ENCODE data around the gene ARHGAP45.
"Not testable (repeated sequence)": the region's sequence is repeated elsewhere in the genome, so short reads cannot be mapped to it uniquely, and the experiment has no call there.

Gene ARHGAP45

DNA sequence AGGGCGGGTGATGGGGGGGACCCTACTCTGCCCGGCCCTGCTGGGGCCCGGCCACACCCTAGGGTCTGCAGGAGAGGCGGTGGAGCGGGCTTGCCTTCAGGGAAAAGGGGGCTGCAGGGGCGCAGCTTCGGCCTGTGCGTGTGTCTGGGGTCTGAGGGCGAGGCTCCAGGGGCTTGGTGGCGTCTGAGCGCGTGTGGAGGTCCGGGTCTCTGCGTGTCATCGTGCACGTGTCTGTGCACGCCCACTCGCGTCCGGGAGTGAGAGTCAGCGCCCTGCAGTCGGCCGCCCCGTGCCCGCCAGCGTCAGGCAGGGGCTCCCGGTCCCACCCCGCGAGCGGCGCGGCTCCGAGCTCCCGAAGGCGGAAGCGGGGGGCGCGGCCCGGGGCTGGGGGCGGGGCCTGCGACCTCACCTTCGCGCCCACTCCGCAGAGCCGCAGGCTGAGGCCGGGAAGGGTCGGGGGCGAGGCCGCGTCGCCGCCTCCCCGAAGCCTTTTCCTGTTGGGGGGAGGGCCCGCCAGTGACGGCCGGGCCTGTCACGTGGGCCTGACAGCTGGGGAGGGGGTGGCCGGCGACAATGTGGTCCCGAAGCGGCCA lies at the start of gene ARHGAP45:
Gene ARHGAP45 (plus strand): TSS at position 420 of the 593 bp plus-strand sequence. CDS start 239 bp downstream, outside the sequence.
- DNase-seq (ENCODE audit: low spot score) = peak; percentile 52

DNA sequence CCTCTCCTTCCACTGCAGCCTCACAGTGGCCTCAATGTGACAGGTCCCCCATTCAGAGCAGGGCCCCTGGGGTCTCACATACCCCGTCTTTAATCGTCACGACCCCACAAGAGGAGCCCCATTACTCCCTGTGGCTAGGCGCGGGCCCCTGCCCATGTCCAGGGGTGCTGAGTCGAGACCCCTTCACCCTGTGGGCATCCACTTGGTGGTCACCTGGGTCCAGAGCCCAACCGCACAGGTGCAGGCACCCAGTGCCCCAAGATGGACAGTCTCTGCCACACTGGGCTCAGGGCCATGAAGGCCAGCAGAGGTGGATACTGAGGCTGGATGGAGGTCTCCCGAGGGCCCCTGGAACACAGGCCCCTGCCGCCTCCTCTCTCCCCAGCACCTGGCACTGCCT lies 49.1 kb upstream of the ARHGAP45 start:
- DNase-seq (ENCODE audit: low spot score) = no peak

- no peak for DNase-seq (ENCODE audit: low spot score)
Observed at GRCh38 chr19:1018393-1018792, 48.6 kb upstream of the ARHGAP45 start.

DNA sequence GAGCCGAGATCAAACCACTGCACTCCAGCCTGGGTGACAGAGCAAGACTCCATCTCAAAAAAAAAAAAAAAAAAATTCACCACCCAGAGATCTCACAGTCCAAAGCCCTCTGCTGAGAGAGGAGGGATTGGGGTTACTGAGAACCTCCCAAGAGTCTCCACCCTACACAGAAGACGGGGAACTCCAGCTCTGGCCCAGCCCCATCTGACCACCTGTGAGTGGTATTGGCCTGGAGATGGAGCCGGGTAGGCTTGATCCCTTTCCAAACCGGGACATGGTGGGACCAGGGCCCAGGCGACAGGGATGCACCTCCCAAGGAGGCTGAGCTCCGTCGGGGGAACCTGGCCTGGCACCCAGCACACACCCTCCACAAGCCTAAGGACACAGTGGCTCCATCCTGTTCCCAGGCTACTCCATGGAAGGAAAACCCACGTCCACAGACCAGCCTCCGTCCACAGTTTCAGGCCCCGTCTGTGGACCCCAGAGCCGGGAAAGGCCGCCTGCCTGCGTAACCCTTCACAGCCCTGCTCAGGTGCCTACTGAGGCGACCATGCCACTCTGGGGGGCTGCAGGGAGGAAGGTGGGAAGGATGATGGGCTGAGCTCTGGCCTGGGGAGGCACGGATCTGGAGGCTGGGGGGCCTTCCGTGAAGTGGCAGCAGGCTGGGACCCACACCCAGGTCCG lies 47.9 kb upstream of the ARHGAP45 start:
- DNase-seq (ENCODE audit: low spot score) = no peak

GRCh38 chr19:1019616-1019961 lies 47.4 kb upstream of the ARHGAP45 start:
- no peak for DNase-seq (ENCODE audit: low spot score)

DNA sequence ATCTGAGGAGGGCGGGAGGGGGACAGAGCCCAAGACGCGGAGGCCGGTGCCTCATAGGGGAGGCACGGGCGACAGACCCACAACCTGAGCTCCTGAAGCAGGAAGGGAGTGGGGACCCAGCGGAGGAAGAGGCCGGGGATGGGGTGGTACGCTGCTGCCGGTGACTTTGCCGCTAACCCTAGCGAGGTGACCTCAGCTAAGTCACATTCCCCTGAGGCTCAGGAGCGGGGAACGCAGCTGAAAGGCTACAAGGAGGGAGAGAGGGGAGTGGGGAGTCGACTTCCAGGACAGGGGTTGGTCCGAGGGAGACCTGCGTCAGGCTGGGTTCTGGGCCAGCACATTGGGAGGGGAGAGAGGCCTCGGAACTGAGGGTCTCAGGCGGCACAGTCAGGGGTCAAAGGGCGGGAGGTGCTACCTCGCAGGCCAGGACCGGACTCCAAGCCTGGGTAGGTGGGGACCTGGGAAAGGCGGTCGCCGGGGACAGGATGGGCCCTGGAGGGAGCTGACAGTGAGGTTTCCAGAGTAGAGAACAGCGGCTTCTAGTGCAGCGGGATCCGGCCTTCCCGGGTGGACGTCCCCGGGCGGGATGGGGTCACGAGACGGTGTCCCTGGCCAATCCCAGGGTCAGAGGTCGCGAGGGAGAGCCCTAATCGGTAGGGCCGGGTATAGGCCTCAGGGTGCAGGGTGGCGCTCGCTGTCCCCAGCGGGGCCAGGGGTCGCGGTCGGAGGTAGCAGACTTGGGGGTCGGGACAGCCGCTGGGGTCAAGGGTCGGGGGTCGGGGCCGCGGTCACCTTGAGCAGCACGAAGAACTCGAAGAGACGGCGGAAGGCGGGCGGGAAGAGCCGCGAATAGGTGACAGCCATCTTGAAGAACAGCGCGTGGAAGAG lies 46.7 kb upstream of the ARHGAP45 start:
- DNase-seq (ENCODE audit: low spot score) = no peak

GRCh38 chr19:1020868-1021425 lies 46.0 kb upstream of the ARHGAP45 start, which contains the start of gene TMEM259:
TSS of gene TMEM259 (minus strand) at chr19:1021123. CDS start at chr19:1020996, 127 bp downstream.
- DNase-seq (ENCODE audit: low spot score) = peak; percentile 99

GRCh38 chr19:1023883-1024188 lies 43.1 kb upstream of the ARHGAP45 start:
- not testable (repeated sequence) for DNase-seq (ENCODE audit: low spot score)

- DNase-seq (ENCODE audit: low spot score) = not testable (repeated sequence)
Observed at GRCh38 chr19:1025080-1025479, 41.9 kb upstream of the ARHGAP45 start.

- peak; percentile 93 for DNase-seq (ENCODE audit: low spot score)
Observed at GRCh38 chr19:1025960-1026782, 40.8 kb upstream of the ARHGAP45 start, which contains the start of gene CNN2. TSS of gene CNN2 (plus strand) at chr19:1026608. CDS start at chr19:1026662, 54 bp downstream.

DNA sequence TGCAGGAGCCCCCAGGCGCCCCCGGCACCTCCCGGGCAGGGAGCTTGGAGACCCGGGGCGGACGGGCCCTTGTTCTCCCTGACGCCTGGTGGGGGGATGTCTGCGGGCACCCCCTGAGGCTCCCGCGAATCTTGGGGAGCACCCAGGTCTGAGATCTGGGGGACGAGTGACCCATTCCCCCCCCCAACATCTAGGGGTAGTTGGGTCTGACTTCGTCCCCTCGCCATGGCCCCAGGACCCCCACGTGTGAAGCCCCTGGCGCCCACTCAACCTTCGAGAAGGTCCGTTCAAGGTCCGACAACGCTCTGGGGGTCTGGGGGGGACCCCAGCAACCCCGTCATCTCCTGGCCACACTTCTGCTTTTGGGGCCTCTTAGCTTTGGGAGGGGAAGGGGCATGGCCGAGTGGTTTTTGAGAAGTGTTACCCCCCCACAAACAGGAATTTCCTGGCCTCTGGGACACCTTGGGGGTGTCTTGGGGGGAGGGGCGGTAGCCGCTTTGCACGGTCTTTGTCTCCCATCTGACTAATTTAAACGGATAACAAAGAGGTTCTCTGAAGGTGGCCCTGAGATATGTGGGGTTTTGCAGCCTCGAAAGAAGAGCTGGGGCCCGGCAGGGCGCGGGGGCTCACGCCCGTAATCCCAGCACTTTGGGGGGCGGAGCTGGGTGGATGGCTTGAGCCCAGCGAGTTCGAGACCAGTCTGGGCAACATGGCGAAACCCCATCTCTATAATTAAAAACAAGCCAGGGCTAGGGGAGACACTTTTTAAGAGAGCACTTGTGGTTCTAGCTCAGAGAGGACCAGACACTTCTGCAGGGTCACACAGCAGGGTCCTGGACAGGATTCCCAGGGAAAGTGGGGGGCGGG lies 40.0 kb upstream of the ARHGAP45 start:
- DNase-seq (ENCODE audit: low spot score) = no peak

GRCh38 chr19:1027650-1028061 lies 39.3 kb upstream of the ARHGAP45 start:
- no peak for DNase-seq (ENCODE audit: low spot score)

GRCh38 chr19:1028062-1028926 lies 38.7 kb upstream of the ARHGAP45 start:
- peak; percentile 96 for DNase-seq (ENCODE audit: low spot score)

DNA sequence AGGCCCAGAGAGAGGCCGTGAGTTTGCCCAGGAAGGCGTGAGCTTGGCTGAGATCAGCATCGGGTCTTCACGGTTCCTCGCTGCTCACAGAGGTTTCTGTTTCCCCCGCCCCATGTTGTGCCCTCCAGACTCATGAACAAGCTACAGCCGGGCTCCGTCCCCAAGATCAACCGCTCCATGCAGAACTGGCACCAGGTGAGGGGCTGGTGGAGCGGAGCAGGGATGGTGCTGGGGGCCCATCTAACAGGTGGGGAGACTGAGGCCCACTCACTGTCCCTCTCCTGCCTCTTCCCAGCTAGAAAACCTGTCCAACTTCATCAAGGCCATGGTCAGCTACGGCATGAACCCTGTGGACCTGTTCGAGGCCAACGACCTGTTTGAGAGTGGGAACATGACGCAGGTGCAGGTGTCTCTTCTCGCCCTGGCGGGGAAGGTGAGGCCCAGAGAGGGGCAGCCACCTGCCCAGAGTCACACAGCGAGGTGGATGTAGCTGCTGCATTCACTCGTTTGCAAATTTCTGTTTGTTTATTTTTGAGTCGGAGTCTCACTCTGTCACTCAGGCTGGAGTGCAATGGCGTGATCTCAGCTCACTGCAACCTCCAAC lies 34.6 kb upstream of the ARHGAP45 start:
- DNase-seq (ENCODE audit: low spot score) = no peak

- DNase-seq (ENCODE audit: low spot score) = no peak
Observed at GRCh38 chr19:1035998-1036621, 30.9 kb upstream of the ARHGAP45 start.

DNA sequence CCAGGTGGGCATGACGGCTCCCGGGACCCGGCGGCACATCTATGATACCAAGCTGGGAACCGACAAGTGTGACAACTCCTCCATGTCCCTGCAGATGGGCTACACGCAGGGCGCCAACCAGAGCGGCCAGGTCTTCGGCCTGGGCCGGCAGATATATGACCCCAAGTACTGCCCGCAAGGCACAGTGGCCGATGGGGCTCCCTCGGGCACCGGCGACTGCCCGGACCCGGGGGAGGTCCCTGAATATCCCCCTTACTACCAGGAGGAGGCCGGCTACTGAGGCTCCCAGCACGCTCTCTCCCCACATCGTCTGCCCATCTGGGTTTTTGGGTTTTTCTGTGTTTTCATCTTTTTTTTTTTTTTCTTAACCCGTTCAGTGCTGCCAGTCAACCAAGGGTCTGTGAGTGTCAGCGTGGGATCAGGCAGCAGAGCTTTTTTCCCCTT lies 29.3 kb upstream of the ARHGAP45 start:
- DNase-seq (ENCODE audit: low spot score) = no peak

DNA sequence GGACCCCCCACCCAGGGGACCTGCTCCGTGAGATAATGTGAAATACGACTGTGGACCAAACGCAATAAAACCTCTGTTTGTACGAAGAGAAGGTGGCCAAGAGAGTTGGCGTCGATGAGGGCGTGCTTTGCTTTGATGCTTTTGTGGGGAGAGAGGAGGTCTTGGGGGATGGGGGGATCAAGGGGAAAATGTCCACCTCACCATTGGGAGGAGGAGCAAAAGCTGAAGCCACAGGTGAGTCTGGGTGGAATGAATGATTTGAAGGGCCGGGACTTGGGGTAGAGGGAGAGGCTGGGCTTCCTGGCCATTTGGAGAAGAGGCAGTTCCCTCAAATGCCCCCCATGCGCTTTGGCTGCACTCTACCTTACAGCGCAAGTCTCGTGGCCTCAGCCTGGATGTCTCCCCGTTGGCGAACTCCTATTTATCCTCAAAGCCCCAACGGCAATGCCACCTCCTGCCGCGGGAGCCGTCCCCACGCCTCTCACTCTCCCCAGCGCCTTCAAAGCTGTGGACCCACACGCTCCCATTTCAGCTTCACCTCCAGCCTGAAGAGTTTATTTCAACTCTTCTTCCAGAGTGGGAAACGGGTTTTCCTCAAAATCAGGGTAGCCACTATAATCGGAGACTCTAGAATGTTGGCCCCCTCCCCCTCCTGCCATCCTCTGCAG lies 27.9 kb upstream of the ARHGAP45 start:
- DNase-seq (ENCODE audit: low spot score) = no peak
